ENCODE measurements around the gene CCDC78. TPM values are rescaled to one million over a fixed set of nuclear protein-coding genes. Genes with fewer than 3 reads are reported as not detected.

Gene CCDC78
- total RNA-seq, 1 donor from 2014 or later: 0.49 TPM

- no peak for DNase-seq (ENCODE audit: missing footprints)
Observed at GRCh38 chr16:677316-678190, 48.7 kb downstream of the CCDC78 start.

GRCh38 chr16:676913-677312 lies 49.3 kb downstream of the CCDC78 start:
- no peak for ATAC-seq
- intact Hi-C loops (cut with DNase I): no loop called here
- no peak for DNase-seq (ENCODE audit: missing footprints)

More at GRCh38 chr16:677316-678190, 48.7 kb downstream of the CCDC78 start:
- ATAC-seq: no peak
- intact Hi-C loops (cut with DNase I): no loop called here

- ATAC-seq (no peak), DNase-seq (ENCODE audit: missing footprints) (no peak)
- intact Hi-C loops (cut with DNase I): no loop called here
Observed at GRCh38 chr16:676565-676902, 49.7 kb downstream of the CCDC78 start.

GRCh38 chr16:675884-676564 lies 50.2 kb downstream of the CCDC78 start:
- intact Hi-C loops (cut with DNase I): no loop called here
- ATAC-seq (no peak), DNase-seq (ENCODE audit: missing footprints) (no peak)

GRCh38 chr16:674968-675883 lies 51.0 kb downstream of the CCDC78 start, which contains the start of gene RHBDL1:
TSS of gene RHBDL1 (plus strand) at chr16:675671. CDS start at chr16:675791, 120 bp downstream.
- no peak for DNase-seq (ENCODE audit: missing footprints)
- intact Hi-C loops (cut with DNase I): no loop called here
- ATAC-seq: no peak

GRCh38 chr16:674214-674881 lies 51.9 kb downstream of the CCDC78 start:
- intact Hi-C loops (cut with DNase I): no loop called here
- DNase-seq (ENCODE audit: missing footprints) (no peak), ATAC-seq (no peak)

- intact Hi-C loops (cut with DNase I): no loop called here
- no peak for ATAC-seq
- no peak for DNase-seq (ENCODE audit: missing footprints)
Observed at GRCh38 chr16:673399-673991, 52.7 kb downstream of the CCDC78 start.

GRCh38 chr16:672851-673250 lies 53.4 kb downstream of the CCDC78 start:
- ATAC-seq: no peak
- DNase-seq (ENCODE audit: missing footprints): no peak
- intact Hi-C loops (cut with DNase I): no loop called here

Small RNA genes lying within 50 kb of the gene (microRNA-seq; reads per million reads assigned to microRNA genes)
- gene MIR662: not detected

Other genes starting within 250 kb of the CCDC78 start
- gene CAPN15, start 198.7 kb downstream of the CCDC78 start, total RNA-seq: 16.8 TPM
- not detected for gene PRR35, start 166.0 kb downstream of the CCDC78 start, total RNA-seq
- gene NHLRC4, start 159.4 kb downstream of the CCDC78 start, total RNA-seq: 0.57 TPM
- 16.6 TPM for gene PIGQ, start 156.5 kb downstream of the CCDC78 start, total RNA-seq
- 8.8 TPM for gene RAB40C, start 136.4 kb downstream of the CCDC78 start, total RNA-seq
- gene WFIKKN1, start 95.5 kb downstream of the CCDC78 start, total RNA-seq: 0.16 TPM
- gene METTL26, start 90.1 kb downstream of the CCDC78 start, total RNA-seq: 53.5 TPM
- 194 TPM for gene MCRIP2, start 84.6 kb downstream of the CCDC78 start, total RNA-seq
- 7.7 TPM for gene WDR90, start 77.1 kb downstream of the CCDC78 start, total RNA-seq
- gene RHOT2, start 58.3 kb downstream of the CCDC78 start, total RNA-seq: 86.0 TPM
- 2.1 TPM for gene RHBDL1, start 50.8 kb downstream of the CCDC78 start, total RNA-seq
- 120 TPM for gene STUB1, start 46.0 kb downstream of the CCDC78 start, total RNA-seq
- gene JMJD8, start 42.1 kb downstream of the CCDC78 start, total RNA-seq: 46.4 TPM
- 7.8 TPM for gene WDR24, start 36.0 kb downstream of the CCDC78 start, total RNA-seq
- gene FBXL16, start 20.6 kb downstream of the CCDC78 start, total RNA-seq: not detected
- 60.4 TPM for gene METRN, start 11.3 kb downstream of the CCDC78 start, total RNA-seq
- 29.1 TPM for gene ANTKMT, start 5.3 kb downstream of the CCDC78 start, total RNA-seq
- gene HAGHL, start 663 bp upstream of the CCDC78 start, total RNA-seq: 18.7 TPM
- 32.2 TPM for gene CIAO3, start 14.6 kb upstream of the CCDC78 start, total RNA-seq
- gene MSLN, start 34.3 kb upstream of the CCDC78 start, total RNA-seq: 1.9 TPM
- gene RPUSD1, start 61.9 kb upstream of the CCDC78 start, total RNA-seq: 9.7 TPM
- gene CHTF18, start 62.2 kb upstream of the CCDC78 start, total RNA-seq: 6.4 TPM
- not detected for gene GNG13, start 74.3 kb upstream of the CCDC78 start, total RNA-seq
- 8.1 TPM for gene LMF1, start 244.5 kb upstream of the CCDC78 start, total RNA-seq